Left ventricle myocardium inferior (tissue), 1 donor: ENCODE results near the gene ZFHX3. TPM values are rescaled to one million over a fixed set of nuclear protein-coding genes. Genes with fewer than 3 reads are reported as not detected.
"Not testable (repeated sequence)": the region's sequence is repeated elsewhere in the genome, so short reads cannot be mapped to it uniquely, and the experiment has no call there.

ENCODE experiments used
- DNase-seq: peaks from one replicate; pipeline ENCODE4 v3.0.0-alpha.2; 2020
- H3K27ac ChIP-seq: fragments of 200-600 bp; replicated peaks from 2 replicates; pipeline ENCODE4 v1.8.0; 2021
- H3K27me3 ChIP-seq: fragments of 200-600 bp; 2 replicates; pipeline ENCODE4 v1.8.0; 2021; ENCODE audit warnings: low read depth
- H3K36me3 ChIP-seq: fragments of 200-600 bp; 2 replicates; pipeline ENCODE4 v1.8.0; 2021
- H3K4me1 ChIP-seq: fragments of 200-600 bp; 2 replicates; pipeline ENCODE4 v1.8.0; 2021
- H3K4me3 ChIP-seq: fragments of 200-600 bp; 2 replicates; pipeline ENCODE4 v1.8.0; 2021; ENCODE audit warnings: mild to moderate bottlenecking, moderate library complexity
- H3K9me3 ChIP-seq: fragments of 200-600 bp; replicated peaks from 2 replicates; pipeline ENCODE4 v1.8.0; 2021
- CTCF ChIP-seq: fragments of 200-600 bp; IDR thresholded peaks from 2 replicates; pipeline ENCODE4 v1.8.0; 2021; ENCODE audit warnings: antibody characterized with exemption, mild to moderate bottlenecking, borderline replicate concordance
- intact Hi-C: fragments of 100-400 bp; cut with micrococcal nuclease; formaldehyde crosslinking; loops from one replicate; pipeline ENCODE4 v1.11.0; 2022
- total RNA-seq: library from RNA; stranded (reverse); fragmentation: NEBNext Ultra II Directional; extraction: Animal tissue kit (Norgen Biotek cat#: 25700); gene quantifications from one replicate; pipeline ENCODE4 v1.2.1, GENCODE V29; 2021
- donor health status: DM: no; HTN: yes; CAD: no; lungs with severe emphysema.

ZFHX3 gene
- total RNA-seq, 1 donor from 2014 or later, result 9.6 TPM

- no peak for DNase-seq
- TF ChIP-seq CTCF, result no peak
- Histone ChIP-seq H3K4me1 (peaks cover 93% of the 10 kb centered on the region), H3K9me3 (no peaks in the 10 kb centered on the region), H3K27me3 (no peaks in the 10 kb centered on the region), H3K4me3 (no peak overlapping the region), H3K36me3 (no peaks in the 10 kb centered on the region), H3K27ac (peak overlapping the region; percentile 93)
- intact Hi-C loops, result no loop called here
Observed at GRCh38 chr16:72991211-72991610, 56.7 kb downstream of the ZFHX3 start.

GRCh38 chr16:72990571-72990970, 57.4 kb downstream of the ZFHX3 start:
- peaks cover 96% of the 10 kb centered on the region for H3K4me1 ChIP-seq

GRCh38 chr16:72989579-72990551, 58.1 kb downstream of the ZFHX3 start:
- DNase-seq, result peak; percentile 71
- Histone ChIP-seq H3K9me3 (no peaks in the 10 kb centered on the region), H3K27ac (peak overlapping the region; percentile 93), H3K4me3 (peak overlapping the region; percentile 37), H3K27me3 (no peaks in the 10 kb centered on the region), H3K36me3 (no peaks in the 10 kb centered on the region), H3K4me1 (peaks cover 96% of the 10 kb centered on the region)
- intact Hi-C loops, result no loop called here
- no peak for TF ChIP-seq CTCF

More at GRCh38 chr16:72990571-72990970, 57.4 kb downstream of the ZFHX3 start:
- intact Hi-C loops, result no loop called here
- Histone ChIP-seq H3K27me3 (no peaks in the 10 kb centered on the region), H3K27ac (peak overlapping the region; percentile 93), H3K9me3 (no peaks in the 10 kb centered on the region), H3K4me3 (peak overlapping the region; percentile 37), H3K36me3 (no peaks in the 10 kb centered on the region)
- no peak for TF ChIP-seq CTCF
- DNase-seq, result no peak

GRCh38 chr16:72989203-72989578, 58.7 kb downstream of the ZFHX3 start:
- H3K4me1 ChIP-seq, result peaks cover 98% of the 10 kb centered on the region

GRCh38 chr16:72988569-72988968, 59.4 kb downstream of the ZFHX3 start:
- Histone ChIP-seq H3K27me3 (no peaks in the 10 kb centered on the region), H3K9me3 (no peaks in the 10 kb centered on the region), H3K27ac (peak overlapping the region; percentile 93), H3K4me3 (no peak overlapping the region), H3K36me3 (no peaks in the 10 kb centered on the region), H3K4me1 (peaks cover 100% of the 10 kb centered on the region)
- no peak for TF ChIP-seq CTCF
- DNase-seq, result no peak
- intact Hi-C loops, result no loop called here

More at GRCh38 chr16:72989203-72989578, 58.7 kb downstream of the ZFHX3 start:
- H3K4me3 ChIP-seq, result peak overlapping the region; percentile 37
- intact Hi-C loops, H3K36me3 ChIP-seq, DNase-seq, H3K27me3 ChIP-seq, H3K9me3 ChIP-seq: not testable (repeated sequence)
- peak overlapping the region; percentile 93 for H3K27ac ChIP-seq

GRCh38 chr16:72987480-72987901, 60.4 kb downstream of the ZFHX3 start:
- Histone ChIP-seq H3K9me3 (no peaks in the 10 kb centered on the region), H3K27ac (peak overlapping the region; percentile 93), H3K4me3 (no peak overlapping the region), H3K27me3 (no peaks in the 10 kb centered on the region), H3K4me1 (peaks cover 95% of the 10 kb centered on the region), H3K36me3 (no peaks in the 10 kb centered on the region)
- DNase-seq, result no peak
- no peak for TF ChIP-seq CTCF
- intact Hi-C loops, result no loop called here
